Epithelial cell of prostate (primary cell): ENCODE data around the gene LY6G6C.

ENCODE experiments used
- DNase-seq: peaks from one replicate; pipeline ENCODE4 v3.0.0-alpha.2; 2011; ENCODE audit warnings: low read depth, low spot score
- H3K27ac ChIP-seq: fragments of 450-650 bp; 2 replicates; pipeline ENCODE4 v1.5.1; 2017; ENCODE audit warnings: mild to moderate bottlenecking

Gene LY6G6C, protein sequence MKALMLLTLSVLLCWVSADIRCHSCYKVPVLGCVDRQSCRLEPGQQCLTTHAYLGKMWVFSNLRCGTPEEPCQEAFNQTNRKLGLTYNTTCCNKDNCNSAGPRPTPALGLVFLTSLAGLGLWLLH

GRCh38 chr6:31721351-31722020, at the start of gene LY6G6C:
LY6G6C (minus strand) TSS chr6:31721746; CDS start chr6:31721679, 67 bp downstream.
- H3K27ac ChIP-seq = peak within 1 kb of the TSS; percentile 68
- no peak for DNase-seq

GRCh38 chr6:31770860-31771259, 49.3 kb upstream of the LY6G6C start:
- DNase-seq = no peak
- no peak overlapping the region for H3K27ac ChIP-seq

DNA sequence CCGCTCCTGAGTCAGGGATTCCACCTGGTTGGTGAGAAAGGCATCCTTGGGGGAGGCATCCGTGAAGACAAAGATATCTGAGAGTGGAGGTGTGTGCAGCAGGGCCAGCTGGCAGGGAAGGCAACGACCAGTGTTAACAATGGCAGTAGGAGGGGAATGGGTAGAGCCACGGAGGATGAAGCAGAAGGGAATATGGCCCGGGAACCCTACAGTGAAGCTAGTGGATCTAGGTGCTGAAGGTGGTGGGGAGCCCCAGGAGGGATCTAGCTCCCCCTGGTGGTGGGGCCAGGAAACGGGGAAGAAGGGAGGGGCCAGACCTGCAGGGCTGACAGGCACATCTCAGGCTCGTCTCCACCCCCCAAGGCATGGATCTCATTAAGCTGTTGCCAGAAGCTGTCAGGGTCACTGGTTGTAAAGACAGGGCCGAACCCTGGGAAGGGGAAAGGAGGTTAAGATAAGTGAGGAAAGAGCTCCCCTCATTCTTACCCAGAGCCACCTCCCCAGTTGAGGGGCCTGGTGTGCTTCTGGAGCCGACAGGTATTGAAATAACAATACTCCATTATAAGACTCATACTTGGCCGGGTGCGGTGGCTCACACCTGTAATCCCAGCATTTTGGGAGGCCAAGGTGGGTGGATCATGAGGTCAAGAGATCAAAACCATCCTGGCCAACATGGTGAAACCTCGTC, 48.3 kb upstream of the LY6G6C start:
- no peak overlapping the region for H3K27ac ChIP-seq
- no peak for DNase-seq

DNA sequence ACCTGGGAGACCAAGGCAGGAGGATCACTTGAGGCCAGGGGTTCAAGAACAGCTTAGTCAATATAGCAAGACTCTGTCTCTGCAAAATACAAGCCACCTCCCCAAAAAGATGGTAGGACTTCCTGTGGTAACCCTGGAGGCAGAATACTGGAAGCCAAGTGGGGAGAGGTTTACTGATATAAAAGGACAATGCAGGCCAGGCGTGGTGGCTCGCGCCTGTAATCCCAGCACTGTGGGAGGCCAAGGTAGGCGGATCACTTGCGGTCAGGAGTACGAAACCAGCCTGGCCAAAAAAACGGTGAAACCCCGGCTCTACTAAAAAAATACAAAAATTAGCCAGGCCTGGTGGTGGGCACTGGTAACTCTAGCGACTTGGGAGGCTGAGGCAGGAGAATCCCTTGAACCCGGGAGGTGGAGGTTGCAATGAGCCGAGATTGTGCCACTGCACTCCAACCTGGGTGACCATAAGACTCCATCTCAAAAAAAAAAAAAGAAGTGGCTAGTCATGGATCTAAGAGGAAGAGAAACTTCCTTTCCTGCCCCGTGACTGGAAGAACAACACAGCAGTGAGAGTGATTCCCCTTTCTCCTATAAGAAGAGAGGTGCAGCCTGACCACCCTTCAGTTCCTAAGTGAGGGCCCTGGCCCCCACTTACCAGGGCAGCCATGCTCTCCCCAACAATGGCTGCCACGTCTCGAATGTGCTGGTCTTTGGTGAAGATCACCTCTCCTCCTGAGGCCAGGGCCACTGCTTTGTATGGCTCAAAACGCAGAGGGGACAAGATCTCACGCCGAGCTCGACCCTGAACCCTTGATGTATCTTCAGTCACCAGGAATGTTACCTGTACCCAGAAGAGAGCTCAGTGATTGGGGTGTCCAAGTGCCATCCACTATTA, 47.1 kb upstream of the LY6G6C start:
- no peak for DNase-seq
- H3K27ac ChIP-seq = no peak overlapping the region

GRCh38 chr6:31767096-31767645, 45.6 kb upstream of the LY6G6C start:
- no peak overlapping the region for H3K27ac ChIP-seq

DNA sequence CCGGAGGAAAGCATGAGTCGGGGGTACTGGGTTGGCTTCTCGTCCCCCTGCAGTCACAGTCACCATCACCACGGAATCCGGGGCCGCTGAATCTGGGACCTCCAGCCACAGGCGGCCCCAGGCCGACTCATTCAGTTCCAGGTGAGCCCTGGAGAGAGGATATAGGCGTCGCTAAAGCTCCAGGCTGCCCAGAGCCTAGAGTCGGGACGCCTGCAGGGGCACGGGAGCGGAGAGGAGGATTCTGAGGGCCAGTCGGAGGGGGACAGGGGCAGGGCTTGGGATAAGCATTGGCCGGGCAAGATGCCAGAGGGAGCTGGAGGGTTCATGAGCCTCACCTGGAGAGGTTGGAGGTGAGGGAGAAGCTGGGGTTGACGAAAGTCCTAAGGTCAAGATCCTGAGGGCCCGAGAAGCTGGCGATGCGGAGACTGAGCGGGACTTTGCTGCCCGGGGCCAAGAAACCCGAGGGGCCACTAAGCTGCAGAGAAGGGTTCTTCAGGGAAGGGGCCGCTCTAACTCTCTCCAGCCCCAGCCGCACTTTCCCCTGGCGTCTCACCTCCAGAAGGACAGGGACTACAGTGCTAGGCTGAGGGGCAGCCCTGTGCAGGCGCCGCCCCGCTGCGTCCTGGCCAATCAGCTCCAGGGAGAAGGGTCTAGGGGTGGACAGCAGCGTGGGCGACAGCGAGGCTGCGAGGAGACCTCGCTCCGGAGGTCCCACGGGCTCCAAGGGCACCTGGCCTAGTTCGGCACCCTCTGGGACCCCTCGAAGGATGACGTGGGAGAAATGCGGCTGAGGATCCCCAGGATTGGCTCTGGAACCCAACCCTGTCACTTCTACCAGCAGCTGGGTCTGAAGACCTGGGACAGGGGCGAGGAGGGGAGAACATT, 44.6 kb upstream of the LY6G6C start:
- no peak overlapping the region for H3K27ac ChIP-seq
- DNase-seq = no peak

More at GRCh38 chr6:31767096-31767645, 45.6 kb upstream of the LY6G6C start:
- DNase-seq = no peak

- no peak overlapping the region for H3K27ac ChIP-seq
- no peak for DNase-seq
Observed at GRCh38 chr6:31765559-31765909, 44.0 kb upstream of the LY6G6C start.

GRCh38 chr6:31764198-31764597, 42.7 kb upstream of the LY6G6C start:
- no peak overlapping the region for H3K27ac ChIP-seq
- DNase-seq = no peak

- no peak for DNase-seq
- H3K27ac ChIP-seq = no peak overlapping the region
Observed at GRCh38 chr6:31763619-31763940, 42.0 kb upstream of the LY6G6C start.

DNA sequence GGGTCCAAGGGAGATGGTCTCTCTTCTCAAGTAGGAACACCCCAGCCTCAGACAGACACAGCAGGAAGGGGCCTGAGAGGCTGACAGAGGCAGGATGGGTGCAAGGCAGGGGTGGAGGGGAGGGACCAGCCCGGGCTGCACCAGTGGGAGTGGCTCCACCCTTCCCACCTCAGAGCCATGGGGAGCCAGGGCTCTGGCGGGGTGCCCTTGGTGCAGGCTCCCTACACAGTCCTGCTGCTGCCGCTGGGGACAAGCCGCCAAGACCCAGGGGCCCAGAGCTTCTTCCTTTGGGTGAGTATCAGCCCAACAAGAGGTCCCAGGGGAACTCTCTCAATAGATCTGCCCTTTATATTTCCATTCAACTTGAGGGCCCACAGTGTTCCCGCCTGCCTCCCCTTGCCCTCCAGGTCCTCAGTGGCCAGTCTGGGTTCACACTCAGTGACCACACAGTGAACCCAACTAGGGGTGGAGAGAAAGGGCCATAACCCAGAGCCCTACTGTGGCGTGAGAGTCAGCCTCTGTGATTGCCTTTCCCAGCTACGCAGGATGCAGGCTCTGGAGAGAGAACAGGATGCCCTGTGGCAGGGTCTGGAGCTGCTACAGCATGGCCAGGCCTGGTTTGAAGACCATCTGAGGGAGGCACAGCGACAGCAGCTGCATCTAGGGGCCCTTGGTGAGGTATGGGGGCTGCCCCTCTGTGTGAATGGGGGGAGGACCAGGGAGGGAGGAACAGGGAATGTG, 41.5 kb upstream of the LY6G6C start:
- no peak for DNase-seq
- H3K27ac ChIP-seq = no peak overlapping the region

DNA sequence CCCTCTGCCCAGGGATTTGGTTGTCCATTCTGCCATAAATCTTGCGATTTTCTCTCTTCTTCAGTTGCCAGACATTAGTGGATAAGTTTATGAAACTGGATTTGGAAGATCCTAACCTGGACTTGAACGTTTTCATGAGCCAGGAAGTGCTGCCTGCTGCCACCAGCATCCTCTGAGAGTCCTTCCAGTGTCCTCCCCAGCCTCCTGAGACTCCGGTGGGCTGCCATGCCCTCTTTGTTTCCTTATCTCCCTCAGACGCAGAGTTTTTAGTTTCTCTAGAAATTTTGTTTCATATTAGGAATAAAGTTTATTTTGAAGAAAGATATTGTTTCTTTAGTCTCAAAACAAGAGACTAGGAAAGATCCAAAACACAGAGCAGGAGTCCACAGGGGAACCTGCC, 40.8 kb upstream of the LY6G6C start, which contains the start of gene SAPCD1:
Gene SAPCD1, plus strand, starts transcription at position 301 of the 400 bp plus-strand sequence. CDS start 399 bp downstream, outside the sequence.
- no peak for DNase-seq
- H3K27ac ChIP-seq = no peak within 1 kb of the TSS

DNA sequence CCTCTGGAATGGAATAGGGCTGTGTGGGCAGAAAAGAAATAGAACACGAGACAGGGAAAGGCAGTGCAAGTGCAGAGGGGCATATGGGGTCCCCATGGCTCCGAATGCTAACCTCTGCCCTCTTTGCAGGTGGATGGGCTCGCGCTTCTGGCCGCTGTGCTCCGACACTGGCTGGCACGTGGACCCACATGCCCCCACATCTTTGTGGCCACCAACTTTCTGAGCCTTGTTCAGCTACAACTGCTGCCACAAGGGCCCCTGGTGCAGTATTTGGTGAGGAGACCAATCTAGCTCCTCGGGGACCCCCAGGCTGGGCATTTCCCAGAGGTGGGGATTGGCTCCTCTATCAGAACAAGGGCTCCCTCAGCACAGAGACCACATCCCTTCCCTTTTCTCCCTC, 39.8 kb upstream of the LY6G6C start:
- H3K27ac ChIP-seq = no peak overlapping the region
- DNase-seq = no peak

DNA sequence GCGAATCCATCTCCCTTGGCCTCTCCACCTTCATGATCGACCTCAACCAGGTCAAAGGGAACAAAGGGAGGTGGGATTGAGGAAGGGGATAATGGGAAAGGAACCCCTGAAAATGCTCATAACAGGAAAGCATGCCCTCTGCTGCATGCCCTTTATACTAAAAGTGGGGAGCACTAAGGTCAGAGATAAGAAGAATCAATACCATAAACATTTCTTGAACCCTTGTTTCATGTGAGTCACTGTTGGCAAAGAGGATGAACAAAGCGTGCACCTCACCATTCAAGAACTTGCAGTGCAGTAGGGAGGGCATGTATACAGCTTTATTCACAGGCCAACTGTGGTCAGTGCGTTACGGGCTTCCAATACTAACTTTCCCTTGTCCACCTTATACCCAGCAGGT, 39.2 kb upstream of the LY6G6C start:
- no peak for DNase-seq
- H3K27ac ChIP-seq = no peak overlapping the region

DNA sequence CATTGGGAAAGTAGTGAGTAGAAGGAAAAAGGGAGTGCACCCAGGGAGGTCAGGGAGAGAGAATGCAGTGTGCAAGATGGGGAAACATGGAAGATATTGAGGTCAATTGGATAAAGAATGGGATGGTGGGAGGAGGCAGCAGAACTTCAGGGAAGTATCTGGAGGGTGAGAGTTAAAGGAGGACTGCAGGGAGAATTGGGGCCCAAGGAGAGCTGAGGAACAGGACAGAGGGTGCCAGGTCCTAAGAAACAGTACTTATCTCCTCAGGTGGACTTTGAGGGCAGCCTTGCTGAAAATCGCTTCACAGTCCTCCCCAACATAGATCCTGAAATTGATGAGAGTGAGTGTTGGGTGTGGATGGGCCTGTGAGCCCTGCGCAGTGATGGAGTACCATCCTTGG, 36.7 kb upstream of the LY6G6C start:
- H3K27ac ChIP-seq = no peak overlapping the region
- no peak for DNase-seq

- no peak for DNase-seq
- H3K27ac ChIP-seq = no peak overlapping the region
Observed at GRCh38 chr6:31752739-31753319, 31.3 kb upstream of the LY6G6C start.

GRCh38 chr6:31750411-31751022, 29.0 kb upstream of the LY6G6C start:
- no peak for DNase-seq
- no peak overlapping the region for H3K27ac ChIP-seq

GRCh38 chr6:31749301-31750036, 27.9 kb upstream of the LY6G6C start:
- no peak for DNase-seq
- H3K27ac ChIP-seq = no peak overlapping the region
